Measurements from ENCODE around the gene TMC1.
A peak's percentile ranks its signal among the peaks of the same experiment; 100 is the strongest.

TMC1 gene

DNA sequence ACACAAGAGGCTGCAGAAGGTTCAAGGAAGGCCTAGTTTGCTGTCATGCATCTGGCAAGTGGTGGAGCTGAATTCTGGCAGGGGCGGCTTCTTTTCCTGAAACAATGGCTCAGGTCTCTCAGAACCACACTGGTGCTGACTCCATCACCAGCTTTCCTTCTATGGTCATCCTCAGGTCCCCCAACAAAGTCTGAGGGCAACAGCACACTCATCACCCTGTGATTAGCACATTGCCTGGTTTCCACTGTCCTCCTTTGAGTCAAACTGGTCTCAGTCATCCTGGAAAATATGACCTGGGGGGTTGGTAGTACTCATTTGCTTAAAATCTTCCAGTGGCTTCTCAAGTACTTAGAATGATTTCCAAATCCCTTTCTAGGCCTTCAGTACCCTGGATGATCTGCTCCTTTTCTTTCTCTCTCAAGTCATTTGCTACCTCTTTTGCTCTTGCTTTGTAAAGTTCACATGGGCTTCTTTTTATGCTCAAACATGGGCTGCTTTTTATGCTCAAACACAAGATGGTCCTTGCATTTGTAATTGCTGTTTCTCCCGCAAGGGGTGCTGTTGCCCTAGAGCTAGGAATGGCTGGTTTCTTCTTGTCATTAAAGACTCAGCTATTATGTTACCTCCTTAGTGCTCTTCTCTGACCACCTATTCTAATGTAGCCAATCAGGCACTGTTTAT lies 286.5 kb downstream of the TMC1 start:
- Histone ChIP-seq H3K27ac (ENCODE audit: low read depth, low read length) (no peak overlapping the region), H3K4me2 (ENCODE audit: low read length) (no peak overlapping the region), H3K9me3 (ENCODE audit: control insufficient read depth, insufficient read depth, low read length) (no peaks in the 10 kb centered on the region), H3K27me3 (ENCODE audit: control insufficient read depth, low read length) (no peaks in the 10 kb centered on the region), H3K79me2 (ENCODE audit: control insufficient read depth, low read length) (no peaks in the 10 kb centered on the region), H4K20me1 (ENCODE audit: control insufficient read depth, insufficient read depth, low read depth, low read length) (no peaks in the 10 kb centered on the region), H3K36me3 (ENCODE audit: control insufficient read depth, low read length) (no peaks in the 10 kb centered on the region), H3K4me1 (ENCODE audit: control insufficient read depth, low read length) (no peaks in the 10 kb centered on the region), H3K9me2 (replicated peaks; ENCODE audit: control insufficient read depth, low read length) (no peaks in the 10 kb centered on the region), H3F3A (ENCODE audit: control insufficient read depth, insufficient read depth) (no peaks in the 10 kb centered on the region), H3K4me3 (ENCODE audit: low read length) (no peak overlapping the region)
- TF ChIP-seq EZH2phosphoT487 (IDR thresholded peaks at IDR 0.05; ENCODE audit: borderline replicate concordance, low read length) = no peak
- TF ChIP-seq, protein P1, sequence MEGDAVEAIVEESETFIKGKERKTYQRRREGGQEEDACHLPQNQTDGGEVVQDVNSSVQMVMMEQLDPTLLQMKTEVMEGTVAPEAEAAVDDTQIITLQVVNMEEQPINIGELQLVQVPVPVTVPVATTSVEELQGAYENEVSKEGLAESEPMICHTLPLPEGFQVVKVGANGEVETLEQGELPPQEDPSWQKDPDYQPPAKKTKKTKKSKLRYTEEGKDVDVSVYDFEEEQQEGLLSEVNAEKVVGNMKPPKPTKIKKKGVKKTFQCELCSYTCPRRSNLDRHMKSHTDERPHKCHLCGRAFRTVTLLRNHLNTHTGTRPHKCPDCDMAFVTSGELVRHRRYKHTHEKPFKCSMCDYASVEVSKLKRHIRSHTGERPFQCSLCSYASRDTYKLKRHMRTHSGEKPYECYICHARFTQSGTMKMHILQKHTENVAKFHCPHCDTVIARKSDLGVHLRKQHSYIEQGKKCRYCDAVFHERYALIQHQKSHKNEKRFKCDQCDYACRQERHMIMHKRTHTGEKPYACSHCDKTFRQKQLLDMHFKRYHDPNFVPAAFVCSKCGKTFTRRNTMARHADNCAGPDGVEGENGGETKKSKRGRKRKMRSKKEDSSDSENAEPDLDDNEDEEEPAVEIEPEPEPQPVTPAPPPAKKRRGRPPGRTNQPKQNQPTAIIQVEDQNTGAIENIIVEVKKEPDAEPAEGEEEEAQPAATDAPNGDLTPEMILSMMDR (IDR thresholded peaks at IDR 0.05; ENCODE audit: low read depth, low read length, poor library complexity, severe bottlenecking) = peak; percentile 56

DNA sequence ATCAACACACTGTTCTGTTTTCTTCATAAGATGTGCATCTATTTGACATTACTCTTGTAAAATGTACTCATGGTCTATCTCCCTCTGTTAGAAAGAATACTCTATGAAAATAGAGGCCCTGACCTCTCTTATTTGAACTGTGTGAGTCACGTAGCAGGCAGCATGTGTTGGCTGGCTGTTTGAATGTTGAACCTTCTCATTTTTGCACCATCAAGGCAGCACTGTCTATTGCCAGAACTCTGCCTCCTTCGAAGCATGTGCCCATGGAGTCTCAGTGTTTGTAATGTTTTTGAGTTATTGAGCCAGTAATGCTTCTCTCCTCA lies 287.0 kb downstream of the TMC1 start:
- no peak overlapping the region for H3K4me2 ChIP-seq (ENCODE audit: low read length)
- no peaks in the 10 kb centered on the region for H3K9me2 ChIP-seq (replicated peaks; ENCODE audit: control insufficient read depth, low read length)
- TF ChIP-seq EZH2phosphoT487 (IDR thresholded peaks at IDR 0.05; ENCODE audit: borderline replicate concordance, low read length) = no peak
- TF ChIP-seq, protein P1 (IDR thresholded peaks at IDR 0.05; ENCODE audit: low read depth, low read length, poor library complexity, severe bottlenecking) = no peak
- no peaks in the 10 kb centered on the region for H4K20me1 ChIP-seq (ENCODE audit: control insufficient read depth, insufficient read depth, low read depth, low read length)
- no peaks in the 10 kb centered on the region for H3K36me3 ChIP-seq (ENCODE audit: control insufficient read depth, low read length)
- H3K9me3 ChIP-seq (ENCODE audit: control insufficient read depth, insufficient read depth, low read length) = no peaks in the 10 kb centered on the region
- H3K4me1 ChIP-seq (ENCODE audit: control insufficient read depth, low read length) = no peaks in the 10 kb centered on the region
- H3K4me3 ChIP-seq (ENCODE audit: low read length) = no peak overlapping the region
- no peaks in the 10 kb centered on the region for H3K79me2 ChIP-seq (ENCODE audit: control insufficient read depth, low read length)
- H3K27ac ChIP-seq (ENCODE audit: low read depth, low read length) = no peak overlapping the region
- no peaks in the 10 kb centered on the region for H3F3A ChIP-seq (ENCODE audit: control insufficient read depth, insufficient read depth)
- H3K27me3 ChIP-seq (ENCODE audit: control insufficient read depth, low read length) = no peaks in the 10 kb centered on the region

DNA sequence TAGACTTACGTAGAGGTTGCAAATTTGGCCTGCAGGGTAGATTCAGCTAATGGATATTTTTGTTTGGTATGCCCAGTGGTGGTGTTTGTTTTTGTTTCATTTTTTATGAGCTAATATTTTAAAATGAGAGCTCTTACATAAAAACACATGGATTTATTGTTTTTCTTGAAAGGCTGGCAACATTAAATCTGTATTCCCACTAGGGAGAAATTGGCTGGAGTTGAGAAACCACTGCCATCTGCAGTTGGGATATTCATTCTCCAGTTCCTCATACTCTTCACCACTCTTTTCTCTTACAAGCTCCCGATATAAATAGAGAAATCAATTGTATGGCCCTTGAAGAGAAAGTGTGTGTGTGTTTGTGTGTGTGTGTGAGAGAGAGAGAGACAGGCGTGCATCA lies 288.2 kb downstream of the TMC1 start:
- Histone ChIP-seq H3K9me3 (ENCODE audit: control insufficient read depth, insufficient read depth, low read length) (no peaks in the 10 kb centered on the region), H3K27me3 (ENCODE audit: control insufficient read depth, low read length) (no peaks in the 10 kb centered on the region), H3K36me3 (ENCODE audit: control insufficient read depth, low read length) (no peaks in the 10 kb centered on the region), H3K4me1 (ENCODE audit: control insufficient read depth, low read length) (no peaks in the 10 kb centered on the region), H3K79me2 (ENCODE audit: control insufficient read depth, low read length) (no peaks in the 10 kb centered on the region), H3K4me2 (ENCODE audit: low read length) (no peak overlapping the region), H3K4me3 (ENCODE audit: low read length) (no peak overlapping the region), H4K20me1 (ENCODE audit: control insufficient read depth, insufficient read depth, low read depth, low read length) (no peaks in the 10 kb centered on the region), H3K9me2 (replicated peaks; ENCODE audit: control insufficient read depth, low read length) (no peaks in the 10 kb centered on the region), H3F3A (ENCODE audit: control insufficient read depth, insufficient read depth) (no peaks in the 10 kb centered on the region), H3K27ac (ENCODE audit: low read depth, low read length) (no peak overlapping the region)
- TF ChIP-seq, protein P1 (IDR thresholded peaks at IDR 0.05; ENCODE audit: low read depth, low read length, poor library complexity, severe bottlenecking) = no peak
- TF ChIP-seq EZH2phosphoT487 (IDR thresholded peaks at IDR 0.05; ENCODE audit: borderline replicate concordance, low read length) = no peak
